CD4-positive, alpha-beta T cell treated with Interferon alpha-2 for 1 hour (primary cell): ENCODE results near the gene GALM.
"Not testable (repeated sequence)": the region's sequence is repeated elsewhere in the genome, so short reads cannot be mapped to it uniquely, and the experiment has no call there.

Experiments
- DNase-seq, 2 donors: peaks; one replicate each; pipeline ENCODE4 v3.0.0-alpha.2; 2020 to 2022

Gene GALM

DNA sequence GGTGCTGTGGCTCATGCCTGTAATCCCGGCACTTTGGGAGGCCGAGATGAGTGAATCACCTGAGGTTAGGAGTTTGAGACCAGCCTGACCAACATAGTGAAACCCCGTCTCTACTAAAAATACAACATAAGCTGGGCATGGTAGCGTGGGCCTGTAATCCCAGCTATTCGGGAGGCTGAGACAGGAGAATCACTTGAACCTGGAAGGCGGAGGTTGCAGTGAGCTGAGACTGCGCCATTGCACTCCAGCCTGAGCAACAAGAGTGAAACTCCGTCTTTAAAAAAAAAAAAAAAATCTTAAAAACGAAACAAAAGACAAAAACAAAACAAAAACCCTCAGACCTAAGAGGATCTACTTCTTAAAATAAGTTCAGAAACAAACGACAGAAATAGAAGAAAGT is 16.7 kb downstream of the GALM start:
- DNase-seq, result peak in 1 of 2 donors; percentile 45

DNA sequence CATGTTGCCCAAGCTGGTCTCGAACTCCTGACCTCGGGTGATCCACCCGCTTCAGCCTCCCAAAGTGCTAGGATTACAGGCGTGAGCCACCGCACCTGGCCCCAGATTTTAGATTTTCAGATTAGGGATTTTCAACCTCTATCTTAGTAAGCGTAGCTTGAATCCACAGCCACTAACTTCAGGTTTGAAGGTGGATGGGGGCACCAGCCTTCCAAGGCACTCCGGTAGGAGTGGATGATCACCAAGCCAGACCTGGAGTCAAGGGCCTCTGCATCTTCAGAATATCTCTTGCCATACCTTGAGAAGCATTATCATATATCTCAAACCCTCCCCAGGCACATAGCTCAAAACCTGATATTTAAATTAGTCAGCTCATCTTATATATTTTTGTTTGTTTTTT is 17.9 kb downstream of the GALM start:
- DNase-seq, result no peak

- no peak for DNase-seq
These were observed 19.3 kb downstream of the GALM start for GRCh38 chr2:38685116-38685735.

DNA sequence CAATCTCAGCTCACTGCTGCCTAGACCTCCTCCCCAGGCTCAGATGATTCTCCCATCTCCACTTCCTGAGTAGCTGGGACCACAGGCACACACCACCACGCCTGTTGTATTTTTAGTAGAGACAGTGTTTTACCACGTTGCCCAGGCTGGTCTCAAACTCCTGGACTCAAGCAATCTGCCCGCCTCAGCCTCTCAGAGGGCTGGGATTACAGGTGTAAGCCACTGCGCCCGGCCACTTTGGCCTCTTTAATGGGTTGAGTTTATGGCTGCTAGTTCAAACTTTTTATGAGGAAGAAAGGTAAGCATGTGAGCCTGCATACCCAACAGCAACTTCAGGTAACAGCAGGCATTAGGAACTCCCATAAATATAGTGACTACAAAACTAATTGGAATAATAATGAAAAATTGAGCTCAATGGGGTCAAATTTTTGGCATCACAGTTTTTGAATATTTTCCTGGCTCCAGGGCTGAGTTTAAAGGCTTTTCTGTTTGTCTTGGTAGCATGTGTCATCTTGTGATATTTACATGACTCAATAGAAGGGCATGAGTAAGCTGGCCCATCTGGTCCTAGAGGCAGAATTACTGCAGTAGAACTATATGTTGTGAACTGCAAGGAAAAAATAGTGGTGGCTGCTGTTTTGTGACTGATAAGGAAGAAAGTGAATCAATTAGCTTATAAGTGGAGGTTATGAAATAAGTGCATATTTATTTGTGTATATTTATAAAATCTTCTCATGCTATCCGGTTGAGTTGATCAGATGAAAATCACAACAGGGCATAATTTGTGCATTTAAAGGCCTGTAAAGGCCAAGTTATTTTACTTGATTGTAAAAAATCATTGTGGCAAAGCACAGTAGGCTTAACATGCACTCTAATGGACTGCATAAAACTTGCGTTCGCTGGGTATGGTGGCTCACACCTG is 24.8 kb downstream of the GALM start:
- no peak for DNase-seq

- DNase-seq, result no peak
These were observed 26.1 kb downstream of the GALM start for GRCh38 chr2:38691994-38692393.

DNA sequence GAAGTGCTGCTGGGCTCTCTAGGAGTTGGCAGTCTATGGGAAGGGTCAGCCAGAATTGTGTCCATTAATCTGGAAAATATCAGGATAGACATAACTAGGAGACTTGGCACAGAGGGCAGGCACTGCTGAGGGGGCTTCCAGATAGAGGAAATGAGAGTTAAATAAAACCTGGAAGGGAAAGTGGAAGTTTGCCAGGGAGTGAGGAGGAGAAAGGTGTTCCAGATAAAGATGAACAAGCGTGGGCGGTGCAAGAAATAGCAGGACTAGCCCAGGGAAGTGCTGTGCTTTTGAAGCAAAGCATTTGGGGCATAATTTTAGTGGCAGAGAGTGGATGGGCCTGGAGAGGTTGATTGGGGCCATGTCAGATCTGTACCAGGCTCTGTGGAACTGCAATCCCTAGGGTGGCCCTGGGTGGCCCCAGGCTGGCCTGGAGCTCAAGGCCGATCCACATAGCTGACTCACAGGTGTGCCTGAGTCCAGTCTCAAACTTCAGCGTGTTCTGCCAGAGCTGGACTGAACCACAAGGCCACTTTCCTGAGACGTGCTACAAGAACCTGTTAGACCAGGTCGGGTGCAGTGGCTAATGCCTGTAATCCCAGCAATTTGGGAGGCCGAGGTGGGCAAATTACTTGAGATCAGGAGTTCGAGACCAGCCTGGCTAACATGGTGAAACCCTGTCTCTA is 26.9 kb downstream of the GALM start:
- no peak for DNase-seq

DNA sequence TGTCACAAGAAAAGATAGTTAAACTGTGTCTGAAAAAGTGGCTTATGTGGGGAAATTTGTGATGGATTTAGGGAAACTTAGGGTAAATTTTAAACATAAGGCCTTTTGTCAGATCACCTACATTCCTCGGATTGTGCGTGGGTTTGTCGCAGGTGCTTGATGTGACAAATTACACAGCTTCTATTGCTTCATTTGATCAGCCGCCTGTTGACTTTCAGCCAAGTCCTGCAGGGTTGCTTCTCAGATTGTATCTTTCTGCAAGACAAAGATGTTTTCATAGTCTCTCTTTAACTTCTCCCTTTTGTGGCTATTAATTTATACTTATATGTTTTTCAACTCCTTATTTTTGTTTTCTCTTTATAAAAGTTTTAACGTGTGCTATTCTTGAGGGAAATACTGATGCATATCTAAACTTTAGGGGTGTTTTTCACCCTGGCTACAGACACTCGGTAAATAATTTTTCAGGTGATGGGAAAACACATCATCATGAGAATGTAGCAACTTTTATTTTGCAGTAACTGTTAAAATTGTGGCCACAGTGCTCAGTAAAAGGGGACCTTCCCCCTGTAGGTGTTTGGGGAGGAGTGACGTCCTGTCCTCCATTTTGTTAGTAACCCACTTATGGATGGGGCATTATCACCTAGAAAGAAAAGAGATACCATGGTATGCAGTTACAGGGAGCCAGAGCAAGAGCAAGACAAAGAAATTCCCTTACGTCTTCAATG is 31.4 kb downstream of the GALM start:
- DNase-seq, result peak; percentile 36 to 78

DNA sequence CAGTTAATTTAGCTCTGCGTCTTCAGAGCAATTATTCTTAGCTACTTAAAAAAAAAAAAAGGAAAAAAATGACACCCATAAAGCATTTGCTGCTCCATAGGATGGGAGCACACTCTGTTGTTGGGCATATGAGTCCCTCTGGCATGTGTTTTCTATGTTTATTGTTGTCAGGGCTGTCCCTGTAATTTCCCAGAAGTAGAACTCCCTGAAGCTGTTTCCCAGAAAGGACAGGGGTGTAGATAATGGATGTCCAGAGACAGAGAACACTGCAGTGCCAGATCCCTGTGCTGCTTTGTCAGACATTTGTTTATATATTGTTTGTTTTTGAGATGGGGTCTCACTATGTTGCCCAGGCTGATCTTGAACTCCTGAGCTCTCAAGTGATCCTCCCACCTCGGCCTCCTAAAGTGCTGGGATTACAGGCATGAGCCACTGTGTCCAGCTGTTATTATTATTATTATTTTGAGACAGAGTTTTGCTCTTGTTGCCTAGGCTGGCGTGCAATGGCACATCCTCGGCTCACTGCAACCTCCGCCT is 32.6 kb downstream of the GALM start:
- peak in 1 of 2 donors; percentile 38 for DNase-seq

GRCh38 chr2:38700113-38700785 is 34.3 kb downstream of the GALM start:
- peak in 1 of 2 donors; percentile 69 for DNase-seq

GRCh38 chr2:38700881-38701458 is 35.1 kb downstream of the GALM start:
- no peak for DNase-seq

DNA sequence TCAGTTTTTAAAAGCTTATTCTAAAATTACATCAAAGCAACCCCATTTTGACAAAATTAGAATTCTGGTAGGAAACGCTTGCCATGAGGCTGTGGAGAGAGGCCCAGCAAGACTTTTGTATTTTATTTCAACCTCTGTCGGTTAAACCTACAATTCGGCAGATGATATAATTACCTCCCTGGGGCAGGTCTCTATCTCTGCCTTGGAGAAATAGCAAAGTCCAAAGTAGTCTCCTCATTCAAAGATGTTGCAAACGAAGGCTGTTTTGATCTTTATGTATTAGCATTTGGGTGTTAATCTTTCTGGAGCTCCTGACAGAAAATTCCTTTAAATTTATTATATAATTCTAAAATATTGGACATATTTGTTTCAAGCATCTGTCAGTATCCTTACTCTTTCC is 35.6 kb downstream of the GALM start:
- no peak for DNase-seq

- no peak for DNase-seq
These were observed 36.5 kb downstream of the GALM start for GRCh38 chr2:38702413-38702812.

- not testable (repeated sequence) for DNase-seq
These were observed 37.4 kb downstream of the GALM start for GRCh38 chr2:38703336-38703735.

DNA sequence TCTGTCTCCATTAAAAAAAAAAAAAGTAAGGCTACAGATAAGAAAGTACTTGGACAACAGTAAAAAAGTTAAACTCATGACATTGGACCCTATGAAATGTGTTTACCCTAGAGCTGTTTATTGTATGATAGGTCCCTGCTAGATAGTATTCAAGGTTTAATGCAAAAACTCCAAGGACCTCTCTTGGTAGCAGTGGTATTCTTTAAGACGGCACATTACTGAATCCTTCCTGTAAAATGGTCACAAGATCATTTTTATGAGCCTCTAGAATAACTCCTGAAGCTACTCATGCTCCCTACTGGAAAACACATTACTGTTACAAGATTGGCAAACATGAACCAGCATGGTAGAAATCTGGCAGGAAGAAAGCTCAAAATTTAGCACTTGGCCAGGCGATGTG is 38.8 kb downstream of the GALM start:
- no peak for DNase-seq

DNA sequence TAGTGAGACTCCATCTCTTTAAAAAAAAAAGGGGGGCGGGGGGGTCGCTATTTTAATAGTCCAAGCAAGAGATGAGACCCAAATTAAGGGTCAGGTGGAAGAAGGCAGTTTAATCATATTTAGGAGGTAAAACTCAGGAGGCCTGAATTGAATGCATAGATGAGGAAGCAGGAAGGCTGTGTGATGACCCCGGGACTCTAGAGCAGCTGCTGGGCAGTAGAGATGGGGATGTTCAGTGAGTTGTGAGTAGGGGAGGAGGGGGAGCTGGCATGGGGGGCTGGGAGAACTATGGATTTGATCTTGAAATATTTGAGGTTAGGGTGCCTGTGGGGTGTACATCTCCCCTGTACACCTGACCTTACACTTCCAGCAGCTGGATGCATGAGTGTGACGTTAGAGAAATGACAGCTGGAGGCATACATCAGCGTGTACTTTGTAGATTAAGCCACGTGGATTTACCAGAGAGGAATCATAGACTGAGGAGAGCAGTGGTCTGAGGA is 41.0 kb downstream of the GALM start:
- DNase-seq, result no peak

GRCh38 chr2:38708491-38708890 is 42.6 kb downstream of the GALM start:
- DNase-seq, result not testable (repeated sequence)

GRCh38 chr2:38708900-38709566 is 43.1 kb downstream of the GALM start:
- no peak for DNase-seq

- DNase-seq, result peak; percentile 16 to 72
These were observed 43.8 kb downstream of the GALM start for GRCh38 chr2:38709567-38710194.

GRCh38 chr2:38711558-38711957 is 45.6 kb downstream of the GALM start:
- DNase-seq, result no peak

DNA sequence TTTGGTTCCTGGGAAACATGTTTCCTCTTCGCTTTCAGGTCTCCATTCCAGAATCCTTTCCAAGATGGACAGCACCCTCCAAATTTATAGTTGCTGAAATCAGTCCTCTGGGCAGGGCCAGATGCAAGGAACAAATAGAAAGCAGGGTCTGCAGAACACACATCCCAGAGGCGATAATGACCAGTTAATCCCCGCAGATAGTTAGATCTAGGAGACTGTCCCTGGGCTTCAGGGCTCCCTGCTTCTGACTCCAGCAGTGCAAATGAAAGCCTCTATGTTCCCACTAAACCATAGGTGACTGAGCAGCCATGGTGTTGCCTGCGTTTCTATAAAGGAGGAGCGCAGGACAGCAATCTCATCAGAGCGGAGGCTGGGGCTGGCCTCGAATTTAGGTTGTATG is 46.5 kb downstream of the GALM start:
- no peak for DNase-seq
